ENCODE results near the gene TPM2.

The TPM2 gene

DNA sequence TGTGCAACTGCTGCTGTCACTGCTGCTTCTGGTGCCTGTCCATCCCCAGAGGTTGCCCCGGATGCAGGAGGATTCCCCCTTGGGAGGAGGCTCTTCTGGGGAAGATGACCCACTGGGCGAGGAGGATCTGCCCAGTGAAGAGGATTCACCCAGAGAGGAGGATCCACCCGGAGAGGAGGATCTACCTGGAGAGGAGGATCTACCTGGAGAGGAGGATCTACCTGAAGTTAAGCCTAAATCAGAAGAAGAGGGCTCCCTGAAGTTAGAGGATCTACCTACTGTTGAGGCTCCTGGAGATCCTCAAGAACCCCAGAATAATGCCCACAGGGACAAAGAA lies 15.7 kb downstream of the TPM2 start:
- no peak for DNase-seq

DNA sequence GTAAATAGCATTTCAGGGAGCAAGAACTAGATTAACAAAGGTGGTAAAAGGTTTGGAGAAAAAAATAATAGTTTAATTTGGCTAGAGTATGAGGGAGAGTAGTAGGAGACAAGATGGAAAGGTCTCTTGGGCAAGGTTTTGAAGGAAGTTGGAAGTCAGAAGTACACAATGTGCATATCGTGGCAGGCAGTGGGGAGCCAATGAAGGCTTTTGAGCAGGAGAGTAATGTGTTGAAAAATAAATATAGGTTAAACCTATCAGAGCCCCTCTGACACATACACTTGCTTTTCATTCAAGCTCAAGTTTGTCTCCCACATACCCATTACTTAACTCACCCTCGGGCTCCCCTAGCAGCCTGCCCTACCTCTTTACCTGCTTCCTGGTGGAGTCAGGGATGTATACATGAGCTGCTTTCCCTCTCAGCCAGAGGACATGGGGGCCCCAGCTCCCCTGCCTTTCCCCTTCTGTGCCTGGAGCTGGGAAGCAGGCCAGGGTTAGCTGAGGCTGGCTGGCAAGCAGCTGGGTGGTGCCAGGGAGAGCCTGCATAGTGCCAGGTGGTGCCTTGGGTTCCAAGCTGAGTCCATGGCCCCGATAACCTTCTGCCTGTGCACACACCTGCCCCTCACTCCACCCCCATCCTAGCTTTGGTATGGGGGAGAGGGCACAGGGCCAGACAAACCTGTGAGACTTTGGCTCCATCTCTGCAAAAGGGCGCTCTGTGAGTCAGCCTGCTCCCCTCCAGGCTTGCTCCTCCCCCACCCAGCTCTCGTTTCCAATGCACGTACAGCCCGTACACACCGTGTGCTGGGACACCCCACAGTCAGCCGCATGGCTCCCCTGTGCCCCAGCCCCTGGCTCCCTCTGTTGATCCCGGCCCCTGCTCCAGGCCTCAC lies 16.3 kb downstream of the TPM2 start, which contains the start of gene CA9:
Gene CA9 (plus strand): TSS at position 797 of the 893 bp plus-strand sequence. CDS start 32 bp downstream, at position 829.
- DNase-seq, result peak; percentile 33

DNA sequence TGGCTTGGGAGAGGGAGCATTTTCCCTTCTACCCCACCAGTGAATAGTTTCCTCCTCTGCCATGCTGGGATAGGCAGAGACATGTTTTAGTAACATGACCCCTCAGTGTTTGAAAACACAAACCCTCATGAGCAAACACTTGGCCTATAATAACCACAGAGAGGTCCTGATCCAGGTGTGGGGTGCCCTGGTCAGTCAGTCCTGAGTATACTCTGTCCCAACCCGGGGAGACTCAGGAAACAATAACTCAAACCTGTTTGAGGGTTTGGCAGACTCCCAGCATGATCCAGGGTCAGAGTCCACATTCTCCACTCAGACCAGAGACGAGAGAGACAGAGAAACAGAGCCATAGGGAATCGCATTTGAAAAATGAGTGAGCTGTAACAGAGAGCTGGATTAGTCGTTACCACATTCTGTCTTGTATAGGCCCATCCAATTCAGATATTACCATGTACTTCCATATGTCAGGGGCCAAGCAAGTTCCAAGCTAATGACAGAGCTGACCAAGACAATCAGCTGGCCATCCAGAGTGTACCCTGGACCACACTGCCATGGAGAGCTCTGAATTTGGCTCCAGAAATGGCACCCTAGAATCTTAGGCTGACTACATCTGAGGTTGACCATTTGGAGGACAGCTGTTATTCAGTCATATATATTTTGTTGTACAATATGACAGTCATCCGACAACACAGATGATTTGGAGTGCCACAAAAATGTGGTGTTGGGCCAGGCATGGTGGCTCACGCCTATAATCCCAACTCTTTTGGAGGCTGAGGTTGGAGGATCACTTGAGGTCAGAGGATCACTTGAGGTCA lies 20.2 kb downstream of the TPM2 start:
- no peak for DNase-seq

GRCh38 chr9:35667939-35668338 lies 21.8 kb downstream of the TPM2 start:
- no peak for DNase-seq

DNA sequence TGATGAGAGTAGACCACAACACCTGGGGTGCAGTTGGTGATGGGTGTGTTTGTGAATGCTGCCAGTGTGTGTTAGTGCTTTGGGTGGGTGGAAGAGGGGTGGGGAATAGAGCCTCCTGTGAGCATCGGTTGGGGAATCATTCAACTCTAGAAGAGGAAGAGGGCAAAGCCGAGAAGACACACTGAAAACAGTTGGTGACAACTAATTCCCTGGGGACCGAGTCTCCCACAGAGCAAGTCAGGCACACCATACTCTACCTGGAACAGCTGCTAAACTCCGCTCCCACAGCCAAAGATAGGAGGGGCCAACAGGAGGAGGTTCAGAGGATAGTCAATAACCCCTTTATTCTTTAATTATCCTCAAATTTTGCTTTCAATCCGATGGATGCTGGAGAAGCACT lies 23.2 kb downstream of the TPM2 start:
- DNase-seq, result no peak

DNA sequence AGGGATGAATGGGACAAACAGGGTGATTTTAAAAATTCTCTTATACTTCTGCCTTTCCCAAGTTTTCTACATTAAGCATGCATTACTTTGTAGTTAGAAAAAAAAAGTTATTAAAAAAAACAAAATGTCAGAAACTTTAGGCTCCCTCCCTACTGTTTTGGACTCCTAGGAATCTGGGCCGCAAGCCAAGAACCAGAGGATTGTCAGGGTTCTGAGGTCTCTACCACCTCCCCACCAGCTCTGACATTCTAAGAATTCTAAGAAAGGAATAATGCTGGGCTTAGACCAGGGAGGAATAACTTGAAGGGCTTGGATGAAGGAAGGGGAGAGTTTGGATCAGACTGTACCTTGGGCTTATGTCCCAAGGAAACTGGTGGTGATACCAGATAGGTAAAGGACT lies 23.7 kb downstream of the TPM2 start:
- peak; percentile 86 for DNase-seq

DNA sequence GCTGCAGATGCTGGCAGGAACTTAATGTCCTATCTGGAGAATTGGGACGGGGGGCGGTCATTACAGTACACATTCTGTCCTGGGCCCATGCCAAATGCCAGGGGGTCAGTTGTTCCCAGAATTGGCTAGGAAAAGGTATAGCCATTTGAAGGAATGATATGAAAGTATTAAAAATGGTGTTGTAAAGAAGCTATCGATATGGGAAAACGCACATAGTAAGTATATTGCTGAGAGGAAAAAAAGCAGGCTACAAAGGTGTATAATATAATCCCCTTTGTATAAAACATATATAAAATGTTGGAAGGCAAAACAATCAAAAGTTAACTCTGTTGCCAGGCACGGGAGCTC lies 24.3 kb downstream of the TPM2 start:
- DNase-seq, result no peak

- DNase-seq, result peak; percentile 84
Observed at GRCh38 chr9:35664531-35665470, 24.9 kb downstream of the TPM2 start, which contains the start of gene ARHGEF39. TSS of gene ARHGEF39 (minus strand) at chr9:35665195. CDS start at chr9:35665169, 26 bp downstream.

DNA sequence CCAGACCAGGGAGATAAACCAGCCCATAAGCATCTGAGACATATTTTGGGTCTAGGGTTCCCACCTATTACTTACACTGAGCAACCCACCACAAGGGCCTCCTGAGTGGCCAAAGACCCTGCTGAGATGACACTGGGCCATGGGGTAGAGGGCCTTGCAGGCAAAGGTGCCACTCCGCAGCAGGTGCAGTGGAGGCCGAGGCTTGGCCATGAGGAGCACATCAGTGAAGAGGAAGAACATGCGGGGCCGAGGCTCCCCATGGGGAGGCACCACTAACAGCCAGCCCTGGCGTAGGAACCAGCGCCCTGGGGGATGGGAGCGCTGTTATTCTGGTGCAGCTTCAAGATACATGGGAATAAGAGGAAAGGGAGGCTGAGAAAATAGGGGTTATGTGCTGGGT lies 27.3 kb downstream of the TPM2 start:
- DNase-seq, result no peak

DNA sequence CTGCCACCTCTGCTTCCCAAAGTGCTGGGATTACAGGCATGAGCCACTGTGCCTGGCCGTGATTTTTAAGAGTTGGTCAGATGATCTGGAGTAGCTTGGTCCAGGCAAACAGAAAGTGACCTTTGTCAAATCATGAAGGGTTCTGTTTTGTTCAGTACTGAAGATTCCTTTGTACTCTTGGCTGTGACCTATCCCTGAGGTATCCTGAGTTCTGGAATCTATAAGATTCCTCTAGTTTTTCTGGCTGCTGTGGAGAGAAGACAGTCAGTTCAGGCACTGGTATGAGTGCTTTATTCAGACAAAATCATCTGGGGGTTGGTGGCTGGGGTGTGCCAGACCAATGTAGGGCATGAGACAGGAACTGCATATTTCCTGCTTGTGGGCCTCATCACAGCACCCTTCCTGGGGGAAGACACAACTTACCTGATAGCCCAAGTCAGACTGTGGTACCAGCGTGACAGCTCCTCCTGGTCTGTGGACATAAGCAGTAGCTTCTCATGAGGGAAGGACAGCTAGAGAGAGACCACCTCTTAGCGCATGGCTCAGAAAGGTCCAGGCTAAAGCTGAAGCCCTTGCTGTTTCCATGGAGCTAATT lies 27.9 kb downstream of the TPM2 start:
- DNase-seq, result no peak

DNA sequence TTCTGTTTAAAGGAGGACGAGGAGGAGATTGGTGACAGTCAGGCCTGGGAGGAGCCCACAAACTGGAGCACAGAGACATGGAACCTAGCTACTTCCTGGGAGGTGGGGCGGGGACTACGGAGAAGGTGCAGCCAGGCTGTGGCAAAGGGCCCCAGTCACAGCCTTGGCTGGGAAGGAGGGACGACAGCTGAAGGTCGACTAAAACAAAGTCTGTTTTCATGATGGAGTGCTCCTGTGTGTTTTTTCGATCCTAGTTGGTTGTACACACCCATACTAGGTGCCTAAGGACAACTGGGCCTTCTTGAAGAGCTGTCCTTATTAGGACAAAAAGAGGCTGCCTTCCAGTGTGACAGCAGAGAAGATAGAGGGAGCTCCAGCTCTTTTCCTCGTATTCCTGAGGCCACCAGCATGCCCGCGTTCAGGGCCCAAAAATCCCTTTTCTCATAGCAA lies 28.7 kb downstream of the TPM2 start:
- DNase-seq, result peak; percentile 73

DNA sequence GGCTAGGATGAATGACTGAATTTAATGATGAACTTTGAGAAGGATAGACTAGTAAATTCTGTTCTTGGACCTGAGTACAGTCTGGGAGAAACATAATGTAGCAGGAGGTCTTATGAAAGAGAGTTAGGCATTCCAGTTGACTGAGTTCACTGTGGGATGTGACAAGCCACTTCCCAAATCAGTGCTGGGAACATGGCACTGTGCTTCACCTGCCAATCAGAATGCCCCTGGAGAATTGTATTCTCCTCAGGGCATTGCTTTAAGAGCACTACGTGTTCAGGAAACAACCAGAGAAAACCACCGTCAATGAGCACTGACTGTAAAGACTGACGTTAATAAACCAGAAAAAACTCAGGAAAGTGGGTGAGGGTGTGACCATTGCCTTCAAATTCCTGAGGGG lies 30.4 kb downstream of the TPM2 start:
- DNase-seq, result peak; percentile 90

- peak; percentile 67 for DNase-seq
Observed at GRCh38 chr9:35658968-35659220, 30.8 kb downstream of the TPM2 start.

DNA sequence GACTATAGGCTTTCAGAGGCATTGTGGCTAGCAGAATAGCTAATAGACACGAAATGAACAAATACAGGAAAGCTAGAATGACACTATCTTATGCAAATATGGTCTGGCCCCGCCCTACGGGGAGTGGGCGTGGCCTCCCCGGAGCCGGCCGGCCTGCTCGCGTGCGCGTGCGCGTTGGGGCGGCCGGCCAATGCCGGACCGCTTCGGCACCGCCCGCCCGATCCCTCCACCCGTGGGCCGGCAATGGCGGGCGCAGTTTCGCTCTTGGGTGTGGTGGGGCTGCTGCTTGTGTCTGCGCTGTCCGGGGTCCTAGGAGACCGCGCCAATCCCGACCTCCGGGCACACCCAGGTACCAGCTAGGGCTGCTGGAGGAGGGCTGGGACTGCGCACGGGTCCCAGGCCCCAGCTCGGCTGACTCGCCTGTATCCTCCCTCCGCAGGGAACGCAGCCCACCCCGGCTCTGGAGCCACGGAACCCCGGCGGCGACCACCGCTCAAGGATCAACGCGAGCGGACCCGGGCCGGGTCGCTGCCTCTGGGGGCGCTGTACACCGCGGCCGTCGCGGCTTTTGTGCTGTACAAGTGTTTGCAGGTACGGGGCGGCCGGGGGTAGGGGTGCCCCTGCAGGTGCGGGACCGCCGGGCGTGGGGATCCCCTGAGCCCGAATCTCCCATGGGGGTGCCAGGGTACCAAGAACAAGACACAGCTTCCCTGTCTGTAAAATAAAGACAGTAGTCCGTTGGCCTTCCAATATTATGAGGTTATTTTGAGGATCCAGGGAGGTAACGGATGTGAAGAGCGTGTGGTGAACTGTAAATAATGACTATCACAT lies 31.4 kb downstream of the TPM2 start, which contains the start of gene CCDC107:
Gene CCDC107 (plus strand): TSS at position 156 of the 831 bp plus-strand sequence. CDS start 88 bp downstream, at position 244.
- DNase-seq, result peak; percentile 79

GRCh38 chr9:35657546-35658136 lies 32.1 kb downstream of the TPM2 start, which contains the start of gene RMRP:
TSS of gene RMRP (minus strand) at chr9:35658019.
- peak; percentile 100 for DNase-seq

- peak; percentile 54 for DNase-seq
Observed at GRCh38 chr9:35656831-35657545, 32.7 kb downstream of the TPM2 start.

DNA sequence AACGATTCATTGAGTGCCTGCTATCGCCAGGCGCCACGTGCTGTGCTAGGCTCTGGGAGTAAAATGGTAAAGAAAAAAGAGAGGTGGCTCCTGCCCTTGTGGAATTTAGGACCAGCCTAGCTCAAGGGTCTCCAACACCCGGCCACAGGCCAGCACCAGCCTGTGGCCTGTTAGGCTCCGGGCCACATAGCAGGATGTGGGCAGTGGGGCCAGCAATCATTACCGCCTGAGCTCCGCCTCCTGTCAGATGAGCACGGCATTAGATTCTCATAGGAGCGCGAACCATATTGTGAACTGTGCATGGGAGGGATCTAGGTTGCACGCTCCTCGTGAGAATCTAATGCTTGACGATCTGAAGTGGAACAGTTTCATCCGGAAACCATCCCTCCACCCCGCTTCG lies 33.4 kb downstream of the TPM2 start:
- no peak for DNase-seq

DNA sequence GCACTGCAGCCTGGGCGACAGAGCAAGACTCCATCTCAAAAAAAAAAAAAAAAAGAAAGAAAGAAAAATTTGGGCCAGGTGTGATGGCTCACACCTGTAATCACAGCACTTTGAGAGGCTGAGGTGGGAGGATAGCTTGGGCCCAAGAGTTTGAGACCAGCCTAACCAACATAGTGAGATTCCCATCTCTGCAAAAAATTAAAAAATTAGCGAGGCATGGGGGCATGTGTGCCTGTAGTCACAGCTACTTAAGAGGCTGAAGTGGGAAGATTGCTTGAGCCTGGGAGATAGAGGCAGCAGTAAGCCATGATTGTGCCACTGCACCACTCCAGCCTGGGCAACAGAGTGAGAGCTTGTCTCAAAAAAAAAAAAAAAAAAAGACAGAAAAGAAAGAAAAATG lies 36.1 kb downstream of the TPM2 start:
- no peak for DNase-seq

DNA sequence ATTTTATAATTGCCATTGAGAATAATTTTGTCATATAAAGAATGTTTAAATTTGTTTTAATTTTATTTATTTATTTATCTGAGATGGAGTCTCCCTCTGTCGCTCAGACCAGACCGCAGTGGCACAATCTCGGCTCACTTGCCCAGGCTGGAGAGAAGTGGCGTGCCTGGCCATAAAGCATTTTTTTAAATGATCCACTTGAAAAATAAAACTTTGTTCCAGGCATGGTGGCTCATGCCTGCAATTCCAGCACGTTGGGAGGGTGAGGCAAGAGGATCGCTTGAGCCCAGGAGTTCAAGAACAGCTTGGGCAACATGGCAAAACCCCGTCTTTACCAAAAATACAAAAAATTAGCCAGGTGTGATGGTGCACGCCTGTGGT lies 36.9 kb downstream of the TPM2 start:
- no peak for DNase-seq

Measured in fibroblast of skin of back (primary cell).